K562 (cell line): Measurements from ENCODE around the gene CD22. TPM values are rescaled to one million over a fixed set of nuclear protein-coding genes. Genes with fewer than 3 reads are reported as not detected.

ENCODE experiments used
- ARID3B ChIP-seq: fragments of 250-450 bp; sonication (Bioruptor Pico); IDR thresholded peaks from 2 replicates; pipeline ENCODE4 v1.4.0; 2020; ENCODE audit warnings: borderline replicate concordance
- BCOR ChIP-seq: fragments of 450-650 bp; IDR thresholded peaks from 2 replicates; pipeline ENCODE4 v1.6.1; 2016
- CREB5 ChIP-seq: fragments of 250-450 bp; sonication (Bioruptor Pico); IDR thresholded peaks from 2 replicates; pipeline ENCODE4 v1.5.0; 2020; ENCODE audit warnings: mild to moderate bottlenecking
- HLTF ChIP-seq: fragments of 450-650 bp; IDR thresholded peaks from 2 replicates; pipeline ENCODE4 v1.6.1; 2016
- KDM2B ChIP-seq: fragments of 250-450 bp; sonication (Bioruptor Pico); IDR thresholded peaks from 2 replicates; pipeline ENCODE4 v1.8.0; 2021; ENCODE audit warnings: mild to moderate bottlenecking, moderate library complexity
- MITF ChIP-seq: IDR thresholded peaks from 2 replicates; pipeline ENCODE4 v1.6.1; 2014; ENCODE audit warnings: antibody characterized with exemption
- NFE2 ChIP-seq: IDR thresholded peaks from 2 replicates; pipeline ENCODE4 v1.6.1; 2014; ENCODE audit warnings: antibody characterized with exemption, low read depth
- PHB2 ChIP-seq: fragments of 450-650 bp; IDR thresholded peaks from 2 replicates; pipeline ENCODE4 v1.6.1; 2017; ENCODE audit warnings: low read depth
- REST ChIP-seq, 2 experiments: fragments of 450-650 bp; formaldehyde crosslinking in 1 of 2; IDR thresholded peaks; 2 replicates each; pipeline versions ENCODE4 v1.4.0 to v1.6.1; 2014 to 2020; ENCODE audit warnings: mild to moderate bottlenecking in 2 of 2, borderline replicate concordance in 1 of 2, low read depth in 1 of 2
- RFX1 ChIP-seq: fragments of 450-650 bp; IDR thresholded peaks from 2 replicates; pipeline ENCODE4 v1.6.1; 2016; ENCODE audit warnings: mild to moderate bottlenecking, moderate library complexity
- VEZF1 ChIP-seq: fragments of 200-800 bp; sonication (Bioruptor generic); IDR thresholded peaks from 2 replicates; pipeline ENCODE4 v1.6.1; 2017; ENCODE audit warnings: missing genetic modification characterization, missing compliant biosample characterization
- ZNF699 ChIP-seq: fragments of 250-450 bp; sonication (Bioruptor Pico); IDR thresholded peaks from 2 replicates; pipeline ENCODE4 v1.8.0; 2021; ENCODE audit warnings: mild to moderate bottlenecking, moderate library complexity; ENCODE audit not compliant: insufficient replicate concordance
- ZSCAN29 ChIP-seq: fragments of 450-650 bp; IDR thresholded peaks from 2 replicates; pipeline ENCODE4 v1.6.1; 2017
- polyA plus RNA-seq, 8 experiments: library from polyadenylated mRNA; depleted of rRNA in 4 of 8; stranded (reverse) in 5 of 8; unstranded in 3 of 8; fragments of >200 nt; fragmentation: Nextera tagmentation in 2 of 8; fragmentation: Illumina TruSeq in 1 of 8; extraction: Ambion mirVana in 2 of 8; extraction: Trizol in 1 of 8; gene quantifications; 2 replicates each; pipeline versions ENCODE4 v1.2.1 to v1.2.3, GENCODE V29; 2011 to 2014; ENCODE audit warnings: inconsistent platforms in 1 of 8, missing spikeins in 1 of 8
- total RNA-seq, 7 experiments: library from RNA; depleted of rRNA in 6 of 7; stranded (reverse); fragments of >200 nt in 6 of 7; fragmentation: Illumina TruSeq in 2 of 7; extraction: Trizol in 2 of 7; gene quantifications; 2 replicates each; pipeline versions ENCODE4 v1.2.1 to v1.2.3, GENCODE V29; 2011 to 2021; ENCODE audit warnings: low replicate concordance in 1 of 7

Gene CD22
- total and polyA plus RNA-seq, 9 of the 15 experiments (the other 6 are each of a cell fraction or from before 2014, with no cell fraction given): 0.29 to 5.0 (median 3.5) TPM

GRCh38 chr19:35392742-35393715 lies 64.0 kb downstream of the CD22 start (continued):
- TF ChIP-seq REST (IDR thresholded peaks at IDR 0.05; ENCODE audit: borderline replicate concordance): no peak
- TF ChIP-seq REST (CRISPR knock-in tag; IDR thresholded peaks at IDR 0.05; ENCODE audit: low read depth): no peak
- no peak for TF ChIP-seq VEZF1
- TF ChIP-seq CREB5: no peak
- 0 out of 2 replicates have a peak, but pooled peaks have one; percentile 40 for TF ChIP-seq HLTF
- no peak for TF ChIP-seq ARID3B
- TF ChIP-seq PHB2: no peak
- no peak for TF ChIP-seq ZNF699 (CRISPR knock-in tag)
- no peak for TF ChIP-seq NFE2
- no peak for TF ChIP-seq RFX1
- 0 out of 2 replicates have a peak, but pooled peaks have one; percentile 23 for TF ChIP-seq BCOR
- TF ChIP-seq ZSCAN29: no peak
- no peak for TF ChIP-seq KDM2B
- TF ChIP-seq MITF: no peak
